Thyroid gland (tissue), 4 donors: ENCODE results near the gene MYLIP.

Experiments used
- POLR2A ChIP-seq, 2 donors: fragments of 450-650 bp; IDR thresholded peaks; one replicate each; pipeline ENCODE4 v1.6.1; 2017; ENCODE audit warnings: antibody characterized with exemption in 2 of 2, mild to moderate bottlenecking in 2 of 2, moderate library complexity in 1 of 2
- TF ChIP-seq, protein P1 (sequence below), 6 experiments: fragments of 200-600 bp in 3 of 6; fragments of 450-650 bp in 3 of 6; sonication (generic) in 3 of 6; IDR thresholded peaks; one replicate each; pipeline ENCODE4 v1.5.1; 2016 to 2019; ENCODE audit warnings: antibody characterized with exemption in 6 of 6, mild to moderate bottlenecking in 2 of 6, inconsistent platforms in 1 of 6, moderate library complexity in 1 of 6

DNA sequence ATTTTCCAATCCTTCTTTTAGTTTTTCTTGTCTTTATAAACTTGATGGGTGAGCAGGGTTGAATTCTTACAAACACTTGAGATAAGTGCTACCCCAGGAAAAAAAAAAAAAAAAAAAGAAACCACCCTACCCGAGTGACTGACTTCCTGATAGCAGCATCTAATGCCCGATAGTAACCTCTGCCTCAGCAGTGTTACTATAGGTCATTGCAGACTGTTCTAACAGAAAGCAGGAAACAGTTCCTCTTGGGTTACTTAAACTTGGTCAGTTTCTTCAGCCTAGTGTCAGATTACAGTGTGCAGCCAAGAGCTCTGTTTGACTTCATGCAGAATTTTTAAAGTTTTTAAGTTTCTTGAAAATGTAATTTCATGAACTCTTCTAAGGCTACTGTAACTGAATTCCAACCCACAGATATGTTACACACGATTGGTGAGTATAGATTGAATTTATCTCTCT is 2.1 kb downstream of the MYLIP start:
- TF ChIP-seq, protein P1, sequence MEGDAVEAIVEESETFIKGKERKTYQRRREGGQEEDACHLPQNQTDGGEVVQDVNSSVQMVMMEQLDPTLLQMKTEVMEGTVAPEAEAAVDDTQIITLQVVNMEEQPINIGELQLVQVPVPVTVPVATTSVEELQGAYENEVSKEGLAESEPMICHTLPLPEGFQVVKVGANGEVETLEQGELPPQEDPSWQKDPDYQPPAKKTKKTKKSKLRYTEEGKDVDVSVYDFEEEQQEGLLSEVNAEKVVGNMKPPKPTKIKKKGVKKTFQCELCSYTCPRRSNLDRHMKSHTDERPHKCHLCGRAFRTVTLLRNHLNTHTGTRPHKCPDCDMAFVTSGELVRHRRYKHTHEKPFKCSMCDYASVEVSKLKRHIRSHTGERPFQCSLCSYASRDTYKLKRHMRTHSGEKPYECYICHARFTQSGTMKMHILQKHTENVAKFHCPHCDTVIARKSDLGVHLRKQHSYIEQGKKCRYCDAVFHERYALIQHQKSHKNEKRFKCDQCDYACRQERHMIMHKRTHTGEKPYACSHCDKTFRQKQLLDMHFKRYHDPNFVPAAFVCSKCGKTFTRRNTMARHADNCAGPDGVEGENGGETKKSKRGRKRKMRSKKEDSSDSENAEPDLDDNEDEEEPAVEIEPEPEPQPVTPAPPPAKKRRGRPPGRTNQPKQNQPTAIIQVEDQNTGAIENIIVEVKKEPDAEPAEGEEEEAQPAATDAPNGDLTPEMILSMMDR (IDR thresholded peaks at IDR 0.05), result no peak
- TF ChIP-seq POLR2A (IDR thresholded peaks at IDR 0.05), result peak in 1 of 2 donors; percentile 69
